RKO (cell line): ENCODE measurements around the gene KCNJ15.
A peak's percentile ranks its signal among the peaks of the same experiment; 100 is the strongest.

Source experiments
- DNase-seq: peaks from one replicate; pipeline ENCODE4 v3.0.0-alpha.2; 2016; ENCODE audit warnings: low spot score

KCNJ15 gene

GRCh38 chr21:38355992-38356781, 99.4 kb downstream of the KCNJ15 start:
- DNase-seq = peak; percentile 55
